ENCODE data around the gene HAGHL. TPM values are rescaled to one million over a fixed set of nuclear protein-coding genes. Genes with fewer than 3 reads are reported as not detected.
A peak's percentile ranks its signal among the peaks of the same experiment; 100 is the strongest.

HAGHL gene
- total and polyA plus RNA-seq, 2 donors from 2014 or later = 7.5 to 18.0 TPM

GRCh38 chr16:695355-696089, 31.4 kb upstream of the HAGHL start:
- no peak overlapping the region for H3K9ac ChIP-seq (ENCODE audit: low read length in 3 of 3)
- DNase-seq = peak; percentile 70 to 97 (median 81)
- H3K36me3 ChIP-seq (ENCODE audit: control insufficient read depth in 2 of 3, insufficient read depth in 3 of 3, low read length in 3 of 3) = no peaks in the 10 kb centered on the region
- no peaks in the 10 kb centered on the region for H3K9me3 ChIP-seq (ENCODE audit: control insufficient read depth in 2 of 3, insufficient read depth in 1 of 3, low read length in 3 of 3)
- intact Hi-C loops (cut with DNase I) = no loop called here
- H3K27ac ChIP-seq (ENCODE audit: low read depth in 2 of 2, low read length in 2 of 2) = peak overlapping the region; percentile 72 to 74
- peak overlapping the region in 1 of 3 donors; percentile 35 for H3K4me3 ChIP-seq (ENCODE audit: low read length in 3 of 3)
- no peak for FAIRE-seq
- TF ChIP-seq CTCF (IDR thresholded peaks at IDR 0.05; ENCODE audit: borderline replicate concordance, extremely low read depth, insufficient read depth) = no peak
- peaks cover 4% of the 10 kb centered on the region for H3K27me3 ChIP-seq (ENCODE audit: control insufficient read depth, insufficient read depth, low read length)
- peaks cover 0 to 5% (median 0%) of the 10 kb centered on the region in 3 donors for H3K4me1 ChIP-seq (ENCODE audit: control insufficient read depth in 2 of 3, insufficient read depth in 2 of 3, low read depth in 1 of 3, low read length in 3 of 3)

- no peak overlapping the region for H3K9ac ChIP-seq (ENCODE audit: low read length in 3 of 3)
- FAIRE-seq (no peak), DNase-seq (no peak)
- H3K4me3 ChIP-seq (ENCODE audit: low read length in 3 of 3) = no peak overlapping the region
- intact Hi-C loops (cut with DNase I) = no loop called here
- H3K36me3 ChIP-seq (ENCODE audit: control insufficient read depth in 2 of 3, insufficient read depth in 3 of 3, low read length in 3 of 3) = no peaks in the 10 kb centered on the region
- H3K27me3 ChIP-seq (ENCODE audit: control insufficient read depth, insufficient read depth, low read length) = peaks cover 19% of the 10 kb centered on the region
- no peak for TF ChIP-seq CTCF (IDR thresholded peaks at IDR 0.05; ENCODE audit: borderline replicate concordance, extremely low read depth, insufficient read depth)
- H3K27ac ChIP-seq (ENCODE audit: low read depth in 2 of 2, low read length in 2 of 2) = no peak overlapping the region
- H3K4me1 ChIP-seq (ENCODE audit: control insufficient read depth in 2 of 3, insufficient read depth in 2 of 3, low read depth in 1 of 3, low read length in 3 of 3) = peaks cover 0 to 5% (median 0%) of the 10 kb centered on the region in 3 donors
- H3K9me3 ChIP-seq (ENCODE audit: control insufficient read depth in 2 of 3, insufficient read depth in 1 of 3, low read length in 3 of 3) = no peaks in the 10 kb centered on the region
Observed at GRCh38 chr16:698911-699671, 27.8 kb upstream of the HAGHL start.

- intact Hi-C loops (cut with DNase I) = no loop called here
- TF ChIP-seq CTCF (IDR thresholded peaks at IDR 0.05; ENCODE audit: borderline replicate concordance, extremely low read depth, insufficient read depth) = no peak
- Histone ChIP-seq H3K9me3 (ENCODE audit: control insufficient read depth in 2 of 3, insufficient read depth in 1 of 3, low read length in 3 of 3) (no peaks in the 10 kb centered on the region), H3K27ac (ENCODE audit: low read depth in 2 of 2, low read length in 2 of 2) (no peak overlapping the region), H3K4me1 (ENCODE audit: control insufficient read depth in 2 of 3, insufficient read depth in 2 of 3, low read depth in 1 of 3, low read length in 3 of 3) (no peaks in the 10 kb centered on the region), H3K36me3 (ENCODE audit: control insufficient read depth in 2 of 3, insufficient read depth in 3 of 3, low read length in 3 of 3) (no peaks in the 10 kb centered on the region), H3K4me3 (ENCODE audit: low read length in 3 of 3) (no peak overlapping the region), H3K9ac (ENCODE audit: low read length in 3 of 3) (no peak overlapping the region), H3K27me3 (ENCODE audit: control insufficient read depth, insufficient read depth, low read length) (peaks cover 20% of the 10 kb centered on the region)
- no peak for FAIRE-seq
- DNase-seq = peak in 3 of 5 donors; percentile 59 to 77 (median 71)
Observed at GRCh38 chr16:700684-701584, 26.0 kb upstream of the HAGHL start.
